ENCODE results near the gene SAPCD2.

Gene SAPCD2

GRCh38 chr9:137012694-137013570, 57.4 kb downstream of the SAPCD2 start:
- no peak overlapping the region for H3K4me3 ChIP-seq (ENCODE audit: control insufficient read depth in 1 of 7, extremely low read depth in 1 of 7, insufficient read depth in 4 of 7, low read depth in 2 of 7, low read length in 6 of 7)
- H3K27me3 ChIP-seq (replicated peaks in 2 of 5; ENCODE audit: control insufficient read depth in 4 of 5, insufficient read depth in 5 of 5, low read length in 4 of 5): no peaks in the 10 kb centered on the region
- CTCF ChIA-PET: interaction anchor here (2.0 kb wide), 1 partner anchor 17 kb away, joined by 7 read pairs; no protein-coding TSS in a partner anchor
- H3K27ac ChIP-seq (ENCODE audit: insufficient read depth in 1 of 2, low read depth in 1 of 2, low read length in 2 of 2, poor library complexity in 1 of 2, severe bottlenecking in 2 of 2): no peak overlapping the region
- POLR2A ChIA-PET: no interaction called here
- 93% methylated on average over 50 of the region's 67 CpGs for WGBS (ENCODE audit: insufficient coverage)
- no peaks in the 10 kb centered on the region for H3K9me3 ChIP-seq (ENCODE audit: control extremely low read depth in 1 of 5, control insufficient read depth in 4 of 5, insufficient read depth in 2 of 5, low read depth in 1 of 5, low read length in 4 of 5)
- peaks cover 2 to 84% (median 44%) of the 10 kb centered on the region in 4 experiments for H3K36me3 ChIP-seq (ENCODE audit: control insufficient read depth in 4 of 4, insufficient read depth in 4 of 4, low read length in 3 of 4)
- no peak for DNase-seq
- H3K4me1 ChIP-seq (ENCODE audit: control extremely low read depth in 1 of 4, control insufficient read depth in 4 of 4, insufficient read depth in 4 of 4, low read length in 3 of 4): no peaks in the 10 kb centered on the region
